Neuronal stem cell (in vitro differentiated cells): Measurements from ENCODE around the gene CRADD.

ENCODE experiments used
- DNase-seq: peaks from one replicate; pipeline ENCODE4 v3.0.0-alpha.2; 2013; ENCODE audit warnings: low spot score
- H2AFZ ChIP-seq: one replicate; pipeline ENCODE4 v1.6.1; 2013; ENCODE audit warnings: mild to moderate bottlenecking, low read length, inconsistent platforms
- H2AK5ac ChIP-seq: 2 replicates; pipeline ENCODE4 v1.6.1; 2013; ENCODE audit warnings: low read depth, mild to moderate bottlenecking, inconsistent platforms, low read length, moderate library complexity, mixed read lengths
- H2BK120ac ChIP-seq: 2 replicates; pipeline ENCODE4 v1.6.1; 2013; ENCODE audit warnings: low read depth, mild to moderate bottlenecking, inconsistent platforms, low read length, moderate library complexity, mixed read lengths
- H2BK12ac ChIP-seq: one replicate; pipeline ENCODE4 v1.6.1; 2013; ENCODE audit warnings: low read length, inconsistent platforms
- H2BK15ac ChIP-seq: 2 replicates; pipeline ENCODE4 v1.6.1; 2013; ENCODE audit warnings: mild to moderate bottlenecking, low read length, inconsistent platforms, mixed read lengths
- H2BK5ac ChIP-seq: one replicate; pipeline ENCODE4 v1.6.1; 2013; ENCODE audit warnings: inconsistent platforms, mild to moderate bottlenecking, low read length, moderate library complexity
- H3K14ac ChIP-seq: one replicate; pipeline ENCODE4 v1.6.1; 2013; ENCODE audit warnings: low read length, inconsistent platforms
- H3K18ac ChIP-seq: 2 replicates; pipeline ENCODE4 v1.6.1; 2013; ENCODE audit warnings: low read length, inconsistent platforms
- H3K23ac ChIP-seq: 2 replicates; pipeline ENCODE4 v1.6.1; 2013; ENCODE audit warnings: low read depth, mild to moderate bottlenecking, mixed read lengths, low read length, inconsistent platforms; ENCODE audit not compliant: poor library complexity
- H3K27ac ChIP-seq: replicated peaks from 3 replicates; pipeline ENCODE4 v1.5.1; 2013; ENCODE audit warnings: low read length, inconsistent platforms
- H3K27me3 ChIP-seq, 3 experiments: 2 replicates each; pipeline ENCODE4 v1.6.1; 2013; ENCODE audit warnings: low read length in 3 of 3, mild to moderate bottlenecking in 2 of 3, inconsistent platforms in 1 of 3, low read depth in 1 of 3, mixed read lengths in 1 of 3, moderate library complexity in 1 of 3; ENCODE audit not compliant: control insufficient read depth in 3 of 3, insufficient read depth in 3 of 3
- H3K36me3 ChIP-seq, 2 donors: replicated peaks in 1 of 2; 2 replicates each; pipeline ENCODE4 v1.6.1; 2013; ENCODE audit warnings: low read length in 2 of 2; ENCODE audit not compliant: control insufficient read depth in 2 of 2, insufficient read depth in 2 of 2
- H3K4ac ChIP-seq: 2 replicates; pipeline ENCODE4 v1.6.1; 2013; ENCODE audit warnings: inconsistent platforms, mild to moderate bottlenecking, low read length, moderate library complexity
- H3K4me1 ChIP-seq, 2 donors: 1 replicate in 1 of 2; 2 replicates in 1 of 2; pipeline ENCODE4 v1.6.1; 2013; ENCODE audit warnings: low read length in 2 of 2, low read depth in 1 of 2; ENCODE audit not compliant: control insufficient read depth in 2 of 2, insufficient read depth in 1 of 2
- H3K4me2 ChIP-seq: one replicate; pipeline ENCODE4 v1.6.1; 2013; ENCODE audit warnings: mild to moderate bottlenecking, low read length, inconsistent platforms; ENCODE audit not compliant: insufficient read depth, poor library complexity, severe bottlenecking
- H3K4me3 ChIP-seq, 2 donors: 2 replicates each; pipeline ENCODE4 v1.5.1; 2013; ENCODE audit warnings: low read length in 2 of 2, mild to moderate bottlenecking in 2 of 2, inconsistent platforms in 1 of 2, moderate library complexity in 1 of 2
- H3K79me1 ChIP-seq: one replicate; pipeline ENCODE4 v1.6.1; 2013; ENCODE audit warnings: low read depth, mild to moderate bottlenecking, inconsistent platforms, low read length, moderate library complexity
- H3K9ac ChIP-seq: one replicate; pipeline ENCODE4 v1.6.1; 2013; ENCODE audit warnings: mild to moderate bottlenecking, low read depth, low read length, inconsistent platforms; ENCODE audit not compliant: poor library complexity
- H3K9me3 ChIP-seq, 2 donors: replicated peaks in 1 of 2; 2 replicates each; pipeline versions ENCODE3 to v1.6.1; 2013; ENCODE audit warnings: low read length in 2 of 2, mild to moderate bottlenecking in 2 of 2, inconsistent platforms in 1 of 2, low read depth in 1 of 2, mixed read lengths in 1 of 2, moderate library complexity in 1 of 2; ENCODE audit not compliant: control insufficient read depth in 2 of 2, insufficient read depth in 1 of 2
- H4K8ac ChIP-seq: one replicate; pipeline ENCODE4 v1.6.1; 2013; ENCODE audit warnings: low read depth, mild to moderate bottlenecking, inconsistent platforms, low read length, moderate library complexity
- H4K91ac ChIP-seq: one replicate; pipeline ENCODE4 v1.6.1; 2013; ENCODE audit warnings: low read length, low read depth, mild to moderate bottlenecking, inconsistent platforms; ENCODE audit not compliant: poor library complexity
- WGBS, 2 donors: extraction: QIAGEN DNeasy Blood & Tissue Kit; methylation state at CpG; one replicate each; pipeline ENCODE4 v1.1.7; 2013; ENCODE audit warnings: missing lambda C conversion rate in 2 of 2, mixed read lengths in 1 of 2; ENCODE audit not compliant: insufficient read length in 2 of 2, insufficient replicate concordance in 1 of 2; ENCODE audit errors: extremely low coverage in 2 of 2; 5-methylcytosine and 5-hydroxymethylcytosine counted together

CRADD gene

GRCh38 chr12:93789767-93790166 lies 112.6 kb downstream of the CRADD start:
- Histone ChIP-seq H3K27me3 (no peaks in the 10 kb centered on the region), H2BK5ac (no peak overlapping the region), H3K9me3 (no peaks in the 10 kb centered on the region), H3K14ac (no peak overlapping the region), H3K4me2 (no peak overlapping the region), H2BK120ac (no peak overlapping the region), H3K27ac (no peak overlapping the region), H2AK5ac (no peak overlapping the region), H3K9ac (no peak overlapping the region), H2BK12ac (no peak overlapping the region), H3K4ac (no peak overlapping the region), H3K4me1 (peaks cover 5 to 16% of the 10 kb centered on the region in 2 donors), H2BK15ac (no peak overlapping the region), H2AFZ (no peak overlapping the region), H3K36me3 (no peaks in the 10 kb centered on the region), H4K8ac (no peak overlapping the region), H3K18ac (no peak overlapping the region), H3K23ac (no peak overlapping the region), H3K79me1 (no peaks in the 10 kb centered on the region), H3K4me3 (no peak overlapping the region), H4K91ac (no peak overlapping the region)
- no peak for DNase-seq
- no CpG with 5 or more reads among the region's 1 CpG for WGBS, 2 donors

- no peak overlapping the region for H3K9ac ChIP-seq
- H2AK5ac ChIP-seq, result no peak overlapping the region
- no peaks in the 10 kb centered on the region for H3K27me3 ChIP-seq
- H3K27ac ChIP-seq, result no peak overlapping the region
- H4K8ac ChIP-seq, result no peak overlapping the region
- H2BK5ac ChIP-seq, result no peak overlapping the region
- no peak overlapping the region for H3K4me3 ChIP-seq
- H3K79me1 ChIP-seq, result no peaks in the 10 kb centered on the region
- no peak overlapping the region for H2AFZ ChIP-seq
- no peak overlapping the region for H3K14ac ChIP-seq
- H4K91ac ChIP-seq, result no peak overlapping the region
- H3K4ac ChIP-seq, result no peak overlapping the region
- H2BK15ac ChIP-seq, result no peak overlapping the region
- no peak for DNase-seq
- no peak overlapping the region for H3K18ac ChIP-seq
- H2BK12ac ChIP-seq, result no peak overlapping the region
- peaks cover under 1 to 7% of the 10 kb centered on the region in 2 donors for H3K4me1 ChIP-seq
- H3K36me3 ChIP-seq, result no peaks in the 10 kb centered on the region
- H2BK120ac ChIP-seq, result no peak overlapping the region
- no peak overlapping the region for H3K23ac ChIP-seq
- H3K4me2 ChIP-seq, result no peak overlapping the region
- H3K9me3 ChIP-seq, result no peaks in the 10 kb centered on the region
- no CpG with 5 or more reads among the region's 5 CpGs for WGBS, 2 donors
Measured at GRCh38 chr12:93790472-93791152, 113.4 kb downstream of the CRADD start.

GRCh38 chr12:93793007-93793406 lies 115.8 kb downstream of the CRADD start:
- no peak overlapping the region for H2BK120ac ChIP-seq
- H3K9ac ChIP-seq, result no peak overlapping the region
- no CpG with 5 or more reads among the region's 3 CpGs for WGBS, 2 donors
- H2AK5ac ChIP-seq, result no peak overlapping the region
- H4K91ac ChIP-seq, result no peak overlapping the region
- H3K23ac ChIP-seq, result no peak overlapping the region
- no peak overlapping the region for H3K18ac ChIP-seq
- no peaks in the 10 kb centered on the region for H3K27me3 ChIP-seq
- no peak overlapping the region for H3K4ac ChIP-seq
- no peak overlapping the region for H2BK12ac ChIP-seq
- no peak for DNase-seq
- H2AFZ ChIP-seq, result no peak overlapping the region
- H3K79me1 ChIP-seq, result no peaks in the 10 kb centered on the region
- H2BK5ac ChIP-seq, result no peak overlapping the region
- no peak overlapping the region for H3K4me3 ChIP-seq
- H3K27ac ChIP-seq, result no peak overlapping the region
- H3K4me1 ChIP-seq, result peaks cover 0 to 2% of the 10 kb centered on the region in 2 donors
- H4K8ac ChIP-seq, result no peak overlapping the region
- no peak overlapping the region for H3K4me2 ChIP-seq
- H3K14ac ChIP-seq, result no peak overlapping the region
- H2BK15ac ChIP-seq, result no peak overlapping the region
- no peaks in the 10 kb centered on the region for H3K9me3 ChIP-seq
- no peaks in the 10 kb centered on the region for H3K36me3 ChIP-seq

DNA sequence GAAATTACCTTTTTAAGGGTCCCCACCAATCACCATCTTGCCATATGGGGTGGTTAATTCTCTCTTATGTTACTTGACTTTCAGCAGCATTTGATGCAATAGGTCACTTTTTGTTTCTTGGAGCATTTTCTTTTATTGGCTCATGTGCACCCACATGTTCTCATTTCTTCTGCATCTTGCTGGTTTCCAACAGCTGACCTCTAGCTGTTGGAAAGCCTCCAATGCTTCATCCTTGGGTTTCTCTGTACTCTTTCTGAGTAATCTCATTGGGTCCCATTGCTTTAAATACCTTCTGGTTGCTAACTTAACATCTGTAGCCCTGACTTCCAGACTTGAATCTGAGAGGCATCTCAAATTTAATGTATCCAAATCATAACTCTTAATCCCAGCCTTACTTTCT lies 116.8 kb downstream of the CRADD start:
- Histone ChIP-seq H3K18ac (no peak overlapping the region), H3K4me2 (no peak overlapping the region), H3K27ac (no peak overlapping the region), H3K23ac (no peak overlapping the region), H3K79me1 (no peaks in the 10 kb centered on the region), H4K91ac (no peak overlapping the region), H4K8ac (no peak overlapping the region), H3K36me3 (no peaks in the 10 kb centered on the region), H3K27me3 (no peaks in the 10 kb centered on the region), H2AK5ac (no peak overlapping the region), H2BK15ac (no peak overlapping the region), H3K9ac (no peak overlapping the region), H3K4ac (no peak overlapping the region), H2BK120ac (no peak overlapping the region), H3K14ac (no peak overlapping the region), H3K4me3 (no peak overlapping the region), H3K9me3 (no peaks in the 10 kb centered on the region), H2BK12ac (no peak overlapping the region), H3K4me1 (peaks cover 0 to 2% of the 10 kb centered on the region in 2 donors), H2AFZ (no peak overlapping the region), H2BK5ac (no peak overlapping the region)
- no peak for DNase-seq
